Testis (tissue), 2 donors: ENCODE measurements around the gene FHL2.

Experiments
- CTCF ChIP-seq, 3 experiments: fragments of 450-650 bp in 2 of 3; fragments of 200-600 bp in 1 of 3; sonication (generic) in 1 of 3; IDR thresholded peaks; one replicate each; pipeline ENCODE4 v1.5.1; 2016 to 2019; ENCODE audit warnings: antibody characterized with exemption in 3 of 3, mild to moderate bottlenecking in 2 of 3, moderate library complexity in 1 of 3
- POLR2A ChIP-seq: fragments of 450-650 bp; IDR thresholded peaks from one replicate; pipeline ENCODE4 v1.6.1; 2017; ENCODE audit warnings: antibody characterized with exemption, mild to moderate bottlenecking, moderate library complexity

DNA sequence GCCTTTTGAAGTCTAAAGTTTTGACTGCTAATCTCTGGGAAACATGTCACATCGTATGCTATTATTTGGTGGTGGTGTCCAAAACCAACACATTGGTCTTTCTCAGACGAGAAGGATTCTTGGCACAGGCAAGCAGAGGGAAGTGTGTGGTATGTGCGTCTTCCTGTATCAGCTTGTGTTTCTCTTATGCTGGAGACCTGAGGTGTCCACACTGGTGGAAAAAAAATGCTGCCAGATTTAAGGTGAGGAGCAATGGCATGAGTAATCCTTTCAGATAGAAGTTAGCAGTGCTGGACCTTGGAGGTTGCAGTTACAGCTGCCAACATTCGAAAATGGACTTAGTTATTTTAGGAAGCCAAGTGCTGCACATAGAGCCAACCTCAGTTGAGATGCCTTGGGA, 11.7 kb upstream of the FHL2 start:
- TF ChIP-seq POLR2A (no peak), CTCF (IDR thresholded peaks at IDR 0.05) (no peak)
